Activated T-helper 17 cell treated with anti-CD3 and anti-CD28 coated beads, Interleukin-2, amount 50 U/mL, for 72 hours (primary cell): ENCODE results near the gene GABRB3. TPM values are rescaled to one million over a fixed set of nuclear protein-coding genes. Genes with fewer than 3 reads are reported as not detected.

ENCODE experiments used
- ATAC-seq: fragments of 150-1000 bp; cut with Tn5 transposase; replicated peaks from 2 replicates; pipeline ENCODE4 v1.10.0; 2021; ENCODE audit warnings: mild to moderate bottlenecking, moderate library complexity
- H3K27ac Mint-ChIP-seq: one replicate; pipeline ENCODE4 v1.8.0; 2022; ENCODE audit warnings: mixed read lengths
- H3K27me3 Mint-ChIP-seq: one replicate; pipeline ENCODE4 v1.8.0; 2022; ENCODE audit warnings: mixed read lengths
- H3K36me3 Mint-ChIP-seq: one replicate; pipeline ENCODE4 v1.8.0; 2022; ENCODE audit warnings: low read depth, mild to moderate bottlenecking, mixed read lengths
- H3K4me1 Mint-ChIP-seq: one replicate; pipeline ENCODE4 v1.8.0; 2022; ENCODE audit warnings: mixed read lengths
- H3K4me3 Mint-ChIP-seq: one replicate; pipeline ENCODE4 v1.8.0; 2022; ENCODE audit warnings: mild to moderate bottlenecking, mixed read lengths
- H3K9me3 Mint-ChIP-seq: one replicate; pipeline ENCODE4 v1.8.0; 2022; ENCODE audit warnings: mixed read lengths
- total RNA-seq, 2 donors: library from RNA; stranded (reverse); gene quantifications; one replicate each; pipeline ENCODE4 v1.2.3, GENCODE V29; 2022

The GABRB3 gene
- total RNA-seq, result under 1 TPM in 1 of 2 donors, not detected in 1; 0.32 TPM

- Mint-ChIP-seq H3K4me1 (no peaks in the 10 kb centered on the region), H3K27me3 (peaks cover 34% of the 10 kb centered on the region), H3K4me3 (no peak within 1 kb of the TSS), H3K27ac (no peak within 1 kb of the TSS), H3K36me3 (peaks cover 6% of the 10 kb centered on the region), H3K9me3 (peaks cover 11% of the 10 kb centered on the region)
- no peak for ATAC-seq
Observed at GRCh38 chr15:26772154-26773066, at the start of gene GABRB3. Gene GABRB3 (minus strand): TSS chr15:26773066.

GRCh38 chr15:26807517-26808427 lies 34.9 kb upstream of the GABRB3 start:
- Mint-ChIP-seq H3K4me3 (no peak overlapping the region), H3K27ac (no peak overlapping the region), H3K27me3 (no peaks in the 10 kb centered on the region), H3K36me3 (no peaks in the 10 kb centered on the region), H3K4me1 (no peaks in the 10 kb centered on the region), H3K9me3 (peaks cover 5% of the 10 kb centered on the region)
- no peak for ATAC-seq

- Mint-ChIP-seq H3K27ac (no peak overlapping the region), H3K27me3 (no peaks in the 10 kb centered on the region), H3K9me3 (peaks cover 5% of the 10 kb centered on the region), H3K36me3 (no peaks in the 10 kb centered on the region), H3K4me1 (no peaks in the 10 kb centered on the region), H3K4me3 (no peak overlapping the region)
- ATAC-seq, result no peak
Observed at GRCh38 chr15:26806574-26806973, 33.7 kb upstream of the GABRB3 start.

- H3K9me3 Mint-ChIP-seq, result peaks cover 5% of the 10 kb centered on the region
- no peak for ATAC-seq
- no peaks in the 10 kb centered on the region for H3K36me3 Mint-ChIP-seq
- H3K4me1 Mint-ChIP-seq, result no peaks in the 10 kb centered on the region
- H3K4me3 Mint-ChIP-seq, result no peak overlapping the region
- H3K27ac Mint-ChIP-seq, result no peak overlapping the region
- H3K27me3 Mint-ChIP-seq, result no peaks in the 10 kb centered on the region
Observed at GRCh38 chr15:26806151-26806550, 33.3 kb upstream of the GABRB3 start.

GRCh38 chr15:26805470-26805869 lies 32.6 kb upstream of the GABRB3 start:
- Mint-ChIP-seq H3K36me3 (no peaks in the 10 kb centered on the region), H3K27me3 (no peaks in the 10 kb centered on the region), H3K4me1 (no peaks in the 10 kb centered on the region), H3K4me3 (no peak overlapping the region), H3K9me3 (peaks cover 5% of the 10 kb centered on the region), H3K27ac (no peak overlapping the region)
- ATAC-seq, result no peak

- Mint-ChIP-seq H3K27ac (no peak overlapping the region), H3K36me3 (no peaks in the 10 kb centered on the region), H3K4me3 (no peak overlapping the region), H3K9me3 (peaks cover 5% of the 10 kb centered on the region), H3K4me1 (no peaks in the 10 kb centered on the region), H3K27me3 (no peaks in the 10 kb centered on the region)
- ATAC-seq, result no peak
Observed at GRCh38 chr15:26804063-26804804, 31.4 kb upstream of the GABRB3 start.

- H3K27me3 Mint-ChIP-seq, result no peaks in the 10 kb centered on the region
- no peak for ATAC-seq
- no peaks in the 10 kb centered on the region for H3K36me3 Mint-ChIP-seq
- H3K4me3 Mint-ChIP-seq, result no peak overlapping the region
- H3K27ac Mint-ChIP-seq, result no peak overlapping the region
- H3K9me3 Mint-ChIP-seq, result peaks cover 14% of the 10 kb centered on the region
- no peaks in the 10 kb centered on the region for H3K4me1 Mint-ChIP-seq
Observed at GRCh38 chr15:26790118-26790517, 17.3 kb upstream of the GABRB3 start.

- ATAC-seq, result no peak
- H3K27ac Mint-ChIP-seq, result no peak overlapping the region
- H3K4me1 Mint-ChIP-seq, result no peaks in the 10 kb centered on the region
- peaks cover 5% of the 10 kb centered on the region for H3K27me3 Mint-ChIP-seq
- no peak overlapping the region for H3K4me3 Mint-ChIP-seq
- H3K9me3 Mint-ChIP-seq, result peaks cover 7% of the 10 kb centered on the region
- H3K36me3 Mint-ChIP-seq, result no peaks in the 10 kb centered on the region
Observed at GRCh38 chr15:26781816-26782215, 8.9 kb upstream of the GABRB3 start.

GRCh38 chr15:26773917-26774316 lies 1.1 kb upstream of the GABRB3 start:
- Mint-ChIP-seq H3K27ac (no peak overlapping the region), H3K9me3 (peaks cover 11% of the 10 kb centered on the region), H3K4me3 (no peak overlapping the region), H3K27me3 (peaks cover 38% of the 10 kb centered on the region), H3K4me1 (no peaks in the 10 kb centered on the region), H3K36me3 (peaks cover 6% of the 10 kb centered on the region)
- ATAC-seq, result no peak

GRCh38 chr15:26773067-26773877 lies 406 bp upstream of the GABRB3 start:
- H3K36me3 Mint-ChIP-seq, result peaks cover 6% of the 10 kb centered on the region
- no peak overlapping the region for H3K27ac Mint-ChIP-seq
- no peak for ATAC-seq
- H3K9me3 Mint-ChIP-seq, result peaks cover 11% of the 10 kb centered on the region
- no peak overlapping the region for H3K4me3 Mint-ChIP-seq
- H3K4me1 Mint-ChIP-seq, result no peaks in the 10 kb centered on the region
- H3K27me3 Mint-ChIP-seq, result peaks cover 39% of the 10 kb centered on the region

- H3K36me3 Mint-ChIP-seq, result peaks cover 6% of the 10 kb centered on the region
- peaks cover 11% of the 10 kb centered on the region for H3K9me3 Mint-ChIP-seq
- H3K4me3 Mint-ChIP-seq, result no peak overlapping the region
- H3K4me1 Mint-ChIP-seq, result no peaks in the 10 kb centered on the region
- no peak overlapping the region for H3K27ac Mint-ChIP-seq
- no peak for ATAC-seq
- peaks cover 34% of the 10 kb centered on the region for H3K27me3 Mint-ChIP-seq
Observed at GRCh38 chr15:26771578-26772153, 1.2 kb downstream of the GABRB3 start.

GRCh38 chr15:26771168-26771567 lies 1.7 kb downstream of the GABRB3 start:
- no peak overlapping the region for H3K27ac Mint-ChIP-seq
- peaks cover 6% of the 10 kb centered on the region for H3K36me3 Mint-ChIP-seq
- H3K9me3 Mint-ChIP-seq, result peaks cover 11% of the 10 kb centered on the region
- H3K4me3 Mint-ChIP-seq, result no peak overlapping the region
- peaks cover 34% of the 10 kb centered on the region for H3K27me3 Mint-ChIP-seq
- no peaks in the 10 kb centered on the region for H3K4me1 Mint-ChIP-seq
- no peak for ATAC-seq

GRCh38 chr15:26767169-26767670 lies 5.6 kb downstream of the GABRB3 start:
- H3K4me3 Mint-ChIP-seq, result no peak overlapping the region
- peaks cover 6% of the 10 kb centered on the region for H3K36me3 Mint-ChIP-seq
- peaks cover 18% of the 10 kb centered on the region for H3K27me3 Mint-ChIP-seq
- H3K4me1 Mint-ChIP-seq, result no peaks in the 10 kb centered on the region
- no peak for ATAC-seq
- peaks cover 19% of the 10 kb centered on the region for H3K9me3 Mint-ChIP-seq
- no peak overlapping the region for H3K27ac Mint-ChIP-seq
